AG09319 (cell line): ENCODE results near the gene KCNK4.
"Not testable (repeated sequence)": the region's sequence is repeated elsewhere in the genome, so short reads cannot be mapped to it uniquely, and the experiment has no call there.

Source experiments
- DNase-seq: peaks from one replicate; pipeline ENCODE4 v3.0.0-alpha.2; 2010; ENCODE audit warnings: low read depth; ENCODE audit errors: extremely low read depth
- CTCF ChIP-seq: IDR thresholded peaks from 2 replicates; pipeline ENCODE4 v1.5.1; 2011; ENCODE audit warnings: low read depth, mild to moderate bottlenecking, inconsistent platforms, low read length, moderate library complexity

KCNK4 gene

DNA sequence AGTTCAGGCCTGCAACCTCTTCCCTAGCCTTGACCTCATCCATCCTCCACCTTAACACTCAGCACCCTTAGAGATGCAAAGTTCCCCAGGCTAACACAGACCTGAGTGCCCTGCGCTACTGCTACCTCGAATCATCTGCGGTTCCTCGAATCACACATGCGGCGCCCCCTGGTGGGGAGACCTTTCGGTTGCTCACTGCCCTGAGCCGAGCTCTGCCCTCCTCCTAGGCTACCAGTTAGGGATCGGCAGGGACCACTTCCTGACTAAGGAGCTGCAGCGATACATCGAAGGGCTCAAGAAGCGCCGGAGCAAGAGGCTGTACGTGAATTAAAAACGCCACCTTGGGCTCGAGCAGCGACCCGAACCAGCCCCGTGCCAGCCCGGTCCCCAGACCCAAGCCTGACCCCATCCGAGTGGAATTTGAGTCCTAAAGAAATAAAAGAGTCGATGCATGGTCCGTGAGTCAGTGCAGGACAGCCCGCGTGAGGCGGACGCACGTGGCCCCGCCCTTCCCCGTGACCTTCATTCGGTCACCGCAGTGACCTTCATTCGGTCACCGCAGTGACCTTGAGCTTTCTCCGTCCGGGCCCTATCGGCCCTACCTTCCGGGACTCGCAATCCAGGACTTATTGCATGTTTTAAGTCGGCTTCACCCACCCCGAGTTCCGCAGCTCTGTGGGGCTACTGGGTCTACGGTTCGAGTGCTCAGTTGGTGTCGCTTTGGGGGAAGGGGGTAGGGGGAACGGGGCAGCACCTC, 13.4 kb downstream of the KCNK4 start:
- peak; percentile 63 for DNase-seq
- TF ChIP-seq CTCF = peak; percentile 90

DNA sequence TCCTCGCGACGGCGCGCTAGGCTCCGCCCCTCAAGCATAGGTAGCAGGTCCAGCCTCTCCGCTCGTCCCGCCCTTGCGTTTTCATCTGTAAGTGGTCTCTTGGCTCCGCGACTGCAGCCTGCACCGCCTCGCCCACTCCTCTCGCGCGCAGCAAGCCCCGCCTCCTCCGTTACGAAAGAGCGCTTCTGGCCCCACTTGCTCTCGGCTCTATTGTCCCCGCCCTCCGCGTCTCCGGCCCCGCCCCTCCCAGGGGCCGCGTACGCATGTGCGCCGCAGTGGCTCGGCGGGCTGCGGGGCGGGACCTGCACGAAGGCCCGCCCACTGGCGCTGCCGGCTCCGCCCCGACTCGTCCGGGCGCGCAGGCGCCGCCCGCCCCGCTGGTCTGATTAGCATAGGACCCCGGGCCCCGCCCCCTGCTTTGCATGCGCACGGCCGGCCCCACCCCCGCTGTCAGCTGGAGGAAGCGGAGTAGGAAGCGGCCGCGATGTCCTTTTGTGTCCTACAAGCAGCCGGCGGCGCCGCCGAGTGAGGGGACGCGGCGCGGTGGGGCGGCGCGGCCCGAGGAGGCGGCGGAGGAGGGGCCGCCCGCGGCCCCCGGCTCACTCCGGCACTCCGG, 14.1 kb downstream of the KCNK4 start, which contains the start of gene ESRRA:
ESRRA (plus strand) TSS at position 450 of the 616 bp plus-strand sequence. CDS start 1,656 bp downstream, outside the sequence.
- peak; percentile 93 for DNase-seq
- TF ChIP-seq CTCF = no peak

DNA sequence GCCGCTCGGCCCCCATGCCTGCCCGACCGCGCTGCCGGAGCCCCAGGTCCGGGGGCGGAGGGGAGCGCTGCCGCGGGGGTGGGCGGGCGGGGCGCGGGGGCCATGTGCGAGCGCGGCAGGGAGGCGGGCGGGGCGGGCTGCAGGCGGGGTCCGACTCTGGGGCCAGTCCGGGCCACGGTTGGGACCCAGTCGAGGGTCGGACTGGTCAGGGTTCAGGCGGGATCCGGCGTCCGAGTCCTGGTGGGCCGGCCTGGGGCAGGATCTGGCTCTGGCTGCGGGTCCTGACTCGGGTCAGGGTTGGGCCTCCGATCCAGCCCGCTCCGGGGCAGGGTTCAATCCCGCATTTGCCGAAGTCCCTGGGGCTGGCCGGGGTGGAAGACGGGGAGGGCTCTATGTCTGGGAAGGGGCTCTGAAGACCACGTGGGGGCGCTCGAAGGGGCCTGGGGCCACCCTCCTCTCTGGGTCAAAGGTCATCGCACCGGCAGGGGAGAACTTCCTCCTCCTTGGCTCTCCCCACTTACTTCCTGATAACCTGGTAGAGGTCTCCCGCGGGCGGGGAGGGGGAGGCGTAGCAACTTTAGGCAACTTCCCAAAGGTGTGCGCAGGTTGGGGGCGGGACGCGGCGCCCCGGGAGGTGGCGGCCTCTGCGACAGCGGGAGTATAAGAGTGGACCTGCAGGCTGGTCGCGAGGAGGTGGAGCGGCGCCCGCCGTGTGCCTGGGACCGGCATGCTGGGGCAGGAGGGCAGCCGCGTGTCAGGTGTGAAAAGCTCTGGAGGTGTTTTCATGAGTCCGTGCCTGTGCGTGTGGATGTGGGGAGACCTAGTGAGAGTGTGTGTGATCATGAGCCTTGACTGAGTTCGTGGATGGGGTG, 14.8 kb downstream of the KCNK4 start:
- TF ChIP-seq CTCF = peak; percentile 28
- no peak for DNase-seq

GRCh38 chr11:64306563-64306875, 15.4 kb downstream of the KCNK4 start:
- no peak for DNase-seq
- no peak for TF ChIP-seq CTCF

DNA sequence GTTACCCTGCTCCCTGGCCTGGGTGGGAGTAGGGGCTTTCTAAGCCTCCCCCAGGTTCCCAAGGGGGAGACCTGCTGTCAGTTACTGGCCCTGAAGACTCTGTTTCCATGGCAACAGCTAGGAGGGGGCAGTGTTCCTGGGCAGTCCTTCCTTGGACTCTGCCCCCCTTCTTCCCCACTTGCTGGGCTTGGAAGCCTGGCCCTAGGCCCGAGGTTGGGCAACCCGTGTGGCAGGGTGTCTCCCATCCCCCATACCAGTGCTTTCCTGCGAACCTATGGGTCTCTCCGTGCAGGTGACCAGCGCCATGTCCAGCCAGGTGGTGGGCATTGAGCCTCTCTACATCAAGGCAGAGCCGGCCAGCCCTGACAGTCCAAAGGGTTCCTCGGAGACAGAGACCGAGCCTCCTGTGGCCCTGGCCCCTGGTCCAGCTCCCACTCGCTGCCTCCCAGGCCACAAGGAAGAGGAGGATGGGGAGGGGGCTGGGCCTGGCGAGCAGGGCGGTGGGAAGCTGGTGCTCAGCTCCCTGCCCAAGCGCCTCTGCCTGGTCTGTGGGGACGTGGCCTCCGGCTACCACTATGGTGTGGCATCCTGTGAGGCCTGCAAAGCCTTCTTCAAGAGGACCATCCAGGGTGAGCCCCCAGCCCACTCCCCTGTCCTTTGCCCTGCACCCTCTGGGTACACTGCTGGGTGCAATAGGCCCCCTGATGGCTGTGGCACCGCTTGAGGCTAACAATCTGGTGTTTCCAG, 15.9 kb downstream of the KCNK4 start:
- no peak for TF ChIP-seq CTCF
- DNase-seq = no peak

DNA sequence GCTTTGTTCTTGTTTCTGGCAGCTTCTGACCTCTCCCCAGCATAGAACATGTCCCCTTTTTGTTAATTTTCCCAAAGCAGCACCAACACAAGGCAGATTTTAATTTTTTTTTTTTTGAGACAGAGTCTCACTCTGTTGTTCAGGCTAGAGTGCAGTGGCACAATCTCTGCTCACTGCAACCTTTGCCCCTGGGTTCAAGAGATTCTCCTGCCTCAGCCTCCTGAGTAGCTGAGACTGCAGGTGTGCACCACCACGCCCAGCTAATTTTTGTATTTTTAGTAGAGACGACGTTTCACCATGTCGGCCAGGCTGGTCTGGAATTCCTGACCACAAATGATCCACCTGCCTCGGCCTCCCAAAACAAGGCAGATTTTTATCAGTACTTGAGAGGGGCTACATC, 16.7 kb downstream of the KCNK4 start:
- DNase-seq = not testable (repeated sequence)

DNA sequence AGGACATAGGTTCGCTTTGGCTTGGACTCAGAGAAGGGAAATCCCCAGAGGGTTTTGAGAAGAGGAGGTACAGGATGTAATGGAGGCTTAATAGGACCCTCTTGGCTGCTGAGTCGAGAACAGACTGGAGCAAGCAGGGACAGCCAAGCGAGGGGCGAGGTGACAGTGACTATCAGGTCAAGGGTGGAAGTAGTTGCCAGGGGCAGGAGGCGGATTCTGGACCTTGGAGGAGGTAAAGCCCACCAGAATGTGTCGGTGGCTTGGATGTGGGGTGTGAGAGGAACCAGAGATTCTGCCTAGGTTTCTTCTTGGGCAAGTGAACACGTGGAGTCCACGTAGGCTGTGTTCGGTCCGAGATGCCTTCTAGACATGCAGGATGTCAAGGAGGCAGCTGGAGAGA, 21.8 kb downstream of the KCNK4 start:
- TF ChIP-seq CTCF = no peak
- no peak for DNase-seq
